Upper lobe of left lung (tissue), 6 donors: ENCODE results near the gene ZNF778. TPM values are rescaled to one million over a fixed set of nuclear protein-coding genes. Genes with fewer than 3 reads are reported as not detected.
A peak's percentile ranks its signal among the peaks of the same experiment; 100 is the strongest.

Source experiments
- ATAC-seq, 2 donors: fragments of 200-7000 bp; cut with Tn5 transposase; one replicate each; pipeline ENCODE4 v1.9.1; 2022; ENCODE audit warnings: mild to moderate bottlenecking in 2 of 2, moderate library complexity in 2 of 2; ENCODE audit not compliant: low FRiP score in 2 of 2
- DNase-seq, 2 donors: peaks; one replicate each; pipeline ENCODE4 v3.0.0-alpha.2; 2019 to 2020
- H3K27ac ChIP-seq, 4 donors: fragments of 200-600 bp; sonication (generic); one replicate each; pipeline ENCODE4 v1.5.1; 2016 to 2019
- H3K27me3 ChIP-seq, 4 donors: fragments of 200-600 bp; sonication (generic); one replicate each; pipeline ENCODE4 v1.5.1; 2017 to 2019
- H3K36me3 ChIP-seq, 4 donors: fragments of 200-600 bp; sonication (generic); one replicate each; pipeline ENCODE4 v1.5.1; 2016 to 2019
- H3K4me1 ChIP-seq, 4 donors: fragments of 200-600 bp; sonication (generic); one replicate each; pipeline ENCODE4 v1.5.1; 2018 to 2019
- H3K4me3 ChIP-seq, 4 donors: fragments of 200-600 bp; sonication (generic); one replicate each; pipeline ENCODE4 v1.5.1; 2017 to 2019; ENCODE audit warnings: mild to moderate bottlenecking in 2 of 4, moderate library complexity in 1 of 4
- H3K9me3 ChIP-seq, 4 donors: fragments of 200-600 bp; sonication (generic); one replicate each; pipeline ENCODE4 v1.5.1; 2018 to 2019
- EP300 ChIP-seq, 4 donors: sonication (generic); formaldehyde crosslinking; IDR thresholded peaks; one replicate each; pipeline ENCODE4 v1.5.1; 2017; ENCODE audit warnings: antibody characterized with exemption in 4 of 4, control low read depth in 2 of 4
- POLR2A ChIP-seq, 4 donors: fragments of 450-650 bp; IDR thresholded peaks; one replicate each; pipeline ENCODE4 v1.5.1; 2016 to 2017; ENCODE audit warnings: antibody characterized with exemption in 4 of 4, mild to moderate bottlenecking in 2 of 4
- POLR2AphosphoS5 ChIP-seq, 2 donors: sonication (generic); formaldehyde crosslinking; IDR thresholded peaks; one replicate each; pipeline ENCODE4 v1.5.1; 2017; ENCODE audit warnings: antibody characterized with exemption in 2 of 2
- WGBS, 2 donors: methylation state at CpG; one replicate each; pipeline ENCODE4 v1.1.5; 2017 to 2018; 5-methylcytosine and 5-hydroxymethylcytosine counted together
- total RNA-seq, 6 donors: library from RNA; depleted of rRNA in 4 of 6; stranded (reverse); fragments of >200 nt in 4 of 6; gene quantifications; one replicate each; pipeline versions ENCODE4 v1.1.0 to v1.2.1, GENCODE V29; 2016 to 2021
- TF ChIP-seq, protein P1 (sequence below), 6 experiments: fragments of 450-650 bp in 4 of 6; fragments of 200-600 bp in 2 of 6; sonication (generic) in 2 of 6; IDR thresholded peaks; one replicate each; pipeline ENCODE4 v1.5.1; 2016 to 2019; ENCODE audit warnings: antibody characterized with exemption in 6 of 6
- donor health status: DM: no; HTN: no; CAD: no; lungs with moderate emphysema.
- donor health status: DM: no; HTN: yes; CAD: no; lungs with severe emphysema.

ZNF778 gene
- total RNA-seq, 6 donors from 2014 or later = 12.3 to 50.1 (median 17.7) TPM

DNA sequence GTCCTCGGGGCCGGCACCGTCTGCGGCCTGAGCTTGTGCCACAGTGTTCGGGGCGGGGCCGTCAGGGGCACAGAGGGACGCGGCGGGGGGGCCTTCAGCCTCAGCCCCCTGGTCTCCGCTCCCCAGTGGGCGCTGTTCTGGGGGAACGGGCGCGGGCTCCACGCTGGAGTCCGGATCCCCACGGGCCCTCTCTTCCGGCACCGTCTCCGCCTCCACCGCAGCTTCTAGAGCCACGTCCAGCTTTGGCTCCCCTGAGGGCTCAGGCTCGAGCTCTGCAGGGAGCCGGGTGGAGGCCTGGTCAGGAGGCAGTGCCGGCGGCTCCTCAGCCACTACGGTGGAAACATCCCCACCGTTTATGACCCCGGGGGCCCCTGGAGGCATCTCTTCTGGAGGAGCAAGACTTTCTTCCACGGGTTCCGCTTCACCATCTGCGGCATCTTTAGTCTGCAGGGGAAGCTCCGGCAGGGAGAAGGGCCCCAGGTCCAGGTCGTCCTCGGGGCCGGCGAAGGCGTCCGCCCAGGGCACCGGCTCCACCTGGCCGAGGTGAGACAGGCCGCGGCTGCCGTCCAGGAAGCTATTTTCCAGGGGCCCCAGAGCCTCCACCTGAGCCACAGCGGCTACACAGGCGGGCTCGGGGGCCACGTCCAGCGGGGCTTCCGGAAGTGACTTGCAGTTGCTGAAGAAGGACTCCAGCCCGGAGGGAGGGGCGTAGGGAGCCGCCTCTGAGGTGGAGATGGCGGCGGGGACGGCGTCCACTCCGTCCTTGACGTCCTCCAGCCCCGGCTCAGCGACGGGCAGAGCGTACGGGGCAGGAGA is 62.4 kb downstream of the ZNF778 start:
- Histone ChIP-seq H3K4me1 (no peaks in the 10 kb centered on the region), H3K27me3 (no peaks in the 10 kb centered on the region), H3K4me3 (no peak overlapping the region), H3K27ac (no peak overlapping the region), H3K9me3 (no peaks in the 10 kb centered on the region), H3K36me3 (peaks cover 10 to 95% (median 75%) of the 10 kb centered on the region in 4 donors)
- WGBS, 2 donors = 96 to 97% methylated on average over 35 to 48 of the region's 65 CpGs
- TF ChIP-seq POLR2AphosphoS5 (IDR thresholded peaks at IDR 0.05) = no peak
- no peak for TF ChIP-seq EP300 (IDR thresholded peaks at IDR 0.05)
- no peak for TF ChIP-seq POLR2A (IDR thresholded peaks at IDR 0.05)
- TF ChIP-seq, protein P1, sequence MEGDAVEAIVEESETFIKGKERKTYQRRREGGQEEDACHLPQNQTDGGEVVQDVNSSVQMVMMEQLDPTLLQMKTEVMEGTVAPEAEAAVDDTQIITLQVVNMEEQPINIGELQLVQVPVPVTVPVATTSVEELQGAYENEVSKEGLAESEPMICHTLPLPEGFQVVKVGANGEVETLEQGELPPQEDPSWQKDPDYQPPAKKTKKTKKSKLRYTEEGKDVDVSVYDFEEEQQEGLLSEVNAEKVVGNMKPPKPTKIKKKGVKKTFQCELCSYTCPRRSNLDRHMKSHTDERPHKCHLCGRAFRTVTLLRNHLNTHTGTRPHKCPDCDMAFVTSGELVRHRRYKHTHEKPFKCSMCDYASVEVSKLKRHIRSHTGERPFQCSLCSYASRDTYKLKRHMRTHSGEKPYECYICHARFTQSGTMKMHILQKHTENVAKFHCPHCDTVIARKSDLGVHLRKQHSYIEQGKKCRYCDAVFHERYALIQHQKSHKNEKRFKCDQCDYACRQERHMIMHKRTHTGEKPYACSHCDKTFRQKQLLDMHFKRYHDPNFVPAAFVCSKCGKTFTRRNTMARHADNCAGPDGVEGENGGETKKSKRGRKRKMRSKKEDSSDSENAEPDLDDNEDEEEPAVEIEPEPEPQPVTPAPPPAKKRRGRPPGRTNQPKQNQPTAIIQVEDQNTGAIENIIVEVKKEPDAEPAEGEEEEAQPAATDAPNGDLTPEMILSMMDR (IDR thresholded peaks at IDR 0.05) = no peak
- ATAC-seq = peak in 1 of 2 donors; percentile 4
- peak in 1 of 2 donors; percentile 83 for DNase-seq

DNA sequence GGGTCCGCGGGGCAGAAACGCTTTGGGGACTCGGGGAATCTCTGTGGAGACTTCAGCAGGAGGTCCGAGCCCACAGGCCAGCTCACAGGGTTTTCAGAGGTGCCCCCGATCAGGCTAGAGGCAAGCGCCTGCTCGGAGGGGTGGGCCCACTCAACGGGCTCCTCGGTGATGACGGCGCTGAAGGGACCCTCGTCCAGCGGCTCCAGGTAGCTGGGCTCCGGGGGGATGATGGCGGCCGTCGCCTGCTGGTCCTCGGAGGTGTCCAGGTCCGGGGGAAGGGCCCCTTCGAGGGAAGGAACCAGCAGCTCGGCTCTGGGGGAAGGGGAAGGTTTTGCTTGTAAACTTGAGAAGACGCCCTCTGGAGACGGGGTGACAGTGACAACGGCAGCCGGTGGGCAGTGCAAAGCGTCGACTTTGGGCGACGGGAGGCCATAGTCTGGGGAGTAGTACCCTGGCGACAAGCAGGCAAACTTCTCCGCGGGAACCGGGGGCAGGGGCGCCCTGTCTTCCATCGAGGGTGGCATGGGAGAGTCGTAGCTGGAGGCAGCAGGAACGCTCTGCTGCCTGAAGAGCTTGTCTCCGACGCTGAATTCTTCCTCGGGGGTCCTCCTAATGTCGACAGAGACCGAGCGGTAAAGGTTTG is 63.2 kb downstream of the ZNF778 start:
- Histone ChIP-seq H3K4me1 (no peaks in the 10 kb centered on the region), H3K27ac (no peak overlapping the region), H3K4me3 (no peak overlapping the region), H3K9me3 (no peaks in the 10 kb centered on the region), H3K36me3 (peaks cover 18 to 95% (median 75%) of the 10 kb centered on the region in 4 donors), H3K27me3 (no peaks in the 10 kb centered on the region)
- WGBS, 2 donors = 95 to 96% methylated on average over 25 to 37 of the region's 44 CpGs
- TF ChIP-seq, protein P1 (IDR thresholded peaks at IDR 0.05) = no peak
- TF ChIP-seq POLR2AphosphoS5 (IDR thresholded peaks at IDR 0.05) (no peak), POLR2A (IDR thresholded peaks at IDR 0.05) (no peak), EP300 (IDR thresholded peaks at IDR 0.05) (no peak)
- no peak for DNase-seq
- no peak for ATAC-seq

DNA sequence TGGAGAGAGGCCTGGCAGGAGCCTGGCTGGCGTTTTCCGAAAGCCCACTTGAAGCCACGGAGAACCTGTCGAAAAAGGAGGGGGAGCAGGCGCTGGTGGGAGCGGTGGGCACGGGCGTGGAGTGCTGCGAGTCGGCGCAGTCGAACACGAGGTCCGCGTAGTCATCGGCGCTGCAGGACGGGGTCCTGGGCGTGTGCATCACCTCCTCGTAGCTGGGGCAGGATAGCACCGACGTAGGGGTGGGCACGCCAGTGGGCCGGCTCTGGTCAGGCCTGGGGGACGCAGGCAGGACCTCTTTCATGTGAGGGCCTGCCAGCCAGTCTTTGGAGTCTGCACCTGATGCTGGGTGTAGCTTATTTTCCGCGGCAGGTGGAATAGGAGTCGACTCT is 63.7 kb downstream of the ZNF778 start:
- Histone ChIP-seq H3K4me3 (no peak overlapping the region), H3K4me1 (no peaks in the 10 kb centered on the region), H3K27ac (no peak overlapping the region), H3K9me3 (no peaks in the 10 kb centered on the region), H3K36me3 (peaks cover 23 to 95% (median 76%) of the 10 kb centered on the region in 4 donors), H3K27me3 (no peaks in the 10 kb centered on the region)
- TF ChIP-seq POLR2A (IDR thresholded peaks at IDR 0.05) = no peak
- TF ChIP-seq POLR2AphosphoS5 (IDR thresholded peaks at IDR 0.05) = no peak
- TF ChIP-seq, protein P1 (IDR thresholded peaks at IDR 0.05) = no peak
- TF ChIP-seq EP300 (IDR thresholded peaks at IDR 0.05) = no peak
- ATAC-seq = no peak
- peak in 1 of 2 donors; percentile 75 for DNase-seq
- 97 to 98% methylated on average over 27 to 28 of the region's 28 CpGs for WGBS, 2 donors

DNA sequence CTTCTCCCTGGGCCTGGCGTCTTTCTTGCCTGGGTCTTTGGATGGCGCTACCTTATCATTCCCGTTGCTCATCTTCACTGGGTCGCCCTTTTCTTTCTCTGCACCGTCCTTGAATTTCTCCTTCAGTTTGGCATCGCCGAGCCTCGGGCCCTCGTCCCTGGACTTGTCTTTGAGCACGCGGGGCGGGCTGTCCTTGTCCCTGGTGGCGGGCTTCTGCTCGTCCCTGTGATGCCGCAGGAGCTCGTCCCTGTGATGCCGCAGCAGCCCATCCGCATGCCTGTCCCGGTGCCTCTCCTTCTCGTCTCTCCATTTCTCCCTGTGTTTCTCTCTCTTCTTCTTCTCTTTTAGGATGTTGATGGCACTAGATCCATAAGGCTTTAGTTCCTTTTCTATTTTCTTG is 64.3 kb downstream of the ZNF778 start:
- Histone ChIP-seq H3K36me3 (peaks cover 26 to 95% (median 80%) of the 10 kb centered on the region in 4 donors), H3K27me3 (no peaks in the 10 kb centered on the region), H3K4me1 (no peaks in the 10 kb centered on the region), H3K27ac (no peak overlapping the region), H3K4me3 (no peak overlapping the region), H3K9me3 (no peaks in the 10 kb centered on the region)
- 98 to 99% methylated on average over 20 of the region's 20 CpGs for WGBS, 2 donors
- TF ChIP-seq EP300 (IDR thresholded peaks at IDR 0.05) = no peak
- no peak for DNase-seq
- ATAC-seq = no peak

DNA sequence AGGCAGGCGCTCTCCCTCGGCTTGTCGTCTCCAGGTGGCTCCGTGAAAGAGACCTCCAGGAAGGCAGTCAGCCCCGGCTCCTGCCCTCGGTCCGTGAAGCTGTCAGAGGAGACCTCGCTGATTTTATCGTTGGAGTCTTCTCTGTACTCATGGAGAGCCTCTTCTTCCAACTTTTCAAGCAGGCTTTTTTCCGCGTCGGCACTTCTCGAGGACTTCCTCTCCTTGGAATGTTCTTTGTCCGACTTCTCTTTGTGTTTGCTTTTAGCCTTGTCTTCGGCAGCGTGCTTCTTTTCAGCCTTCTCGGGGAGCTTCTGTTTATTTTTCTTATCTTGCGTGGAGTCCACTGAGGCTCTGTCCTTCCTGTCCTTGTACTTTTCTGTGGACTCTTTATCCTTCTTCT is 65.0 kb downstream of the ZNF778 start:
- Histone ChIP-seq H3K36me3 (peaks cover 26 to 95% (median 80%) of the 10 kb centered on the region in 4 donors), H3K9me3 (no peaks in the 10 kb centered on the region), H3K27me3 (no peaks in the 10 kb centered on the region), H3K4me1 (no peaks in the 10 kb centered on the region), H3K27ac (no peak overlapping the region), H3K4me3 (no peak overlapping the region)
- 69 to 70% methylated on average over 18 of the region's 18 CpGs for WGBS, 2 donors
- DNase-seq = no peak
- no peak for ATAC-seq
- TF ChIP-seq EP300 (IDR thresholded peaks at IDR 0.05) (no peak), POLR2A (IDR thresholded peaks at IDR 0.05) (no peak), POLR2AphosphoS5 (IDR thresholded peaks at IDR 0.05) (no peak)
